ENCODE results near the gene CNN2.

CNN2 gene

GRCh38 chr19:1025960-1026782, at the start of gene CNN2:
CNN2 (plus strand) TSS chr19:1026608; CDS start chr19:1026662, 54 bp downstream.
- Histone ChIP-seq H3K4me3 (peak within 1 kb of the TSS; percentile 88 to 99 (median 98)), H3K27ac (peak within 1 kb of the TSS; percentile 71 to 99 (median 97))

DNA sequence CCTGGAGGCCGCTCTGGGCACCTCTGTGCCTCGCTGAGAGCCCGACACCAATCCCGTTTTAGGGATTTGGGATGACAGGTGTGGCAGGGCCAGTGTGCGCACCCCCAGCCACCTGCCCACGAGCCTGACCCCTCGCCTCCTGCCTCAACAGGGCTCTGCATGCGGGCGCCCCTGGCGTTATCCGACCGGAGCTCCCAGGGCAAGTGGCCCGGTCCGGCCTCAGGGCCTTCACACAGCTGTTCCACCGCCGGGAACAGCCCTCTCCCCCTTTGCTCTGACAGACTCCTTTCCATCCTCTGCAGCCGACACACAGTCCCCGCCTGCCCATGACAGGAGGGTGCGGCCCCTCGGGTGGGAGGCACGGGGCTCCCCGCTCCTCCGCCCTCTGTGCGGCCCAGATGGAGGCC, 49.3 kb upstream of the CNN2 start:
- no peak overlapping the region for H3K27ac ChIP-seq
- no peak overlapping the region for H3K4me3 ChIP-seq

DNA sequence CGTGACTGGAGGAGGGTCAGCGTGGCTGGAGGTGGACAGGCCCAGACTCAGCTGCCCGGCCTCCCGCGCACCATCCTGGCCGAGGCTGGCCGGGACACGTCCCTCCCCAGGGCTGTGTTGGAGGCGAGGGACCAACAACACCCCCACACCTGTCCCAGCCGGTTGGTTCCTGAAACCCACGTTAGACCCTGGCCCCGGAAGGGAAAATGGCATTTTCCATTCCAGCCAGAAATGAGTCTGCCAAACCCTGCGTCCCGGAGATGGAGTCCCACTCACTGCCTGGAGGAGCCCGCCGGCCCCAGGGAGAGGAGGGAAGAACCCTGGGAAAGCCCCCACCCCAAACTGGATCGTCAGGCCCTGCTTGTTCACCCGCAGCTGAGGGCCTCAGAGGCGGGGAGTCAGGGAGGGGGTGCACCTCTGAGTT, 47.1 kb upstream of the CNN2 start:
- Histone ChIP-seq H3K4me3 (no peak overlapping the region), H3K27ac (peak overlapping the region in 1 of 21 experiments; percentile 30)

GRCh38 chr19:980133-980998, 46.0 kb upstream of the CNN2 start:
- Histone ChIP-seq H3K4me3 (no peak overlapping the region), H3K27ac (no peak overlapping the region)

- H3K4me3 ChIP-seq = peak overlapping the region in 6 of 7 experiments; percentile 10 to 38 (median 12)
- H3K27ac ChIP-seq = peak overlapping the region in 5 of 21 experiments; percentile 30 to 62 (median 42)
Measured at GRCh38 chr19:982567-983170, 43.7 kb upstream of the CNN2 start.

GRCh38 chr19:984165-984967, 42.0 kb upstream of the CNN2 start, which contains the start of gene WDR18:
WDR18 (plus strand) TSS chr19:984345; CDS start chr19:984354, 9 bp downstream.
- peak within 1 kb of the TSS; percentile 63 to 99 (median 91) for H3K4me3 ChIP-seq
- peak within 1 kb of the TSS; percentile 66 to 92 (median 86) for H3K27ac ChIP-seq

DNA sequence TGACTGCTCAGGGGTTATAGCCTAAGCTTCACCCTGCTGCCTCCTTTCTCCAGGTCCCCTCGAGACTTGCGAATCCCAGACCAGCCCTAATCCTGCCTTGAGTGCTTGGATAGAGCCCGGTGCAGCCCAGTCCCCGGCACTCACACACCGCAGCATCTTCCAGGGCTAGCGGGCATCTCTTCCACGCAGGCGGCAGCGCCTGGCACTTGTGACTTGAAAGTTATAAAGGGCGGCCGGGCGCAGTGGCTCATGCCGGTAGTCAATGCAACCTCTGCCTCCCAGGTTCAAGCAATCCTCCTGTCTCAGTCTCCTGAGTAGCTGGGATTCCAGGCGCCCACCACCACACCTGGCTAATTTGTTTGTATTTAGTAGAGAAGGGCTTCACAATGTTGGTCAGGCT, 40.3 kb upstream of the CNN2 start:
- H3K27ac ChIP-seq = no peak overlapping the region
- H3K4me3 ChIP-seq = no peak overlapping the region

- H3K4me3 ChIP-seq = no peak overlapping the region
- H3K27ac ChIP-seq = no peak overlapping the region
Measured at GRCh38 chr19:988081-988480, 38.3 kb upstream of the CNN2 start.

DNA sequence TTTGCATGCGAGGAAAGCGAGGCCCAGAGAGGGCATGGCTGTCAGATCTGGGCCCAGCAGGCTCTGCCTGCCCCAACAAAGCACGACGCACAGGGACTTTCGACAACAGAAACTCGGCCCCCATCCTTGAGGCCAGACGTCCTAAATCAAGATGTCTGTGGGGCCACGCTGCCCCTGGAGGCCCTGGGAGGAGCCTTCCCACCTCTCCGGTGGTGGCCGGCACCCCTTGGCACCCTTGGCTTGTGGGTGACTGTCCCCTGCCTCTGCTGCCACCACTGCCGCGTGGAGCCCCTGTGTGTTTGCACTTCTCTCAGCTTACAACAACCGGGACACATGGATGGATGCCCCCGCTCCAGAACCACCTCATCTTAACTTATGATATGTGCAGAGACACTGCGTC, 37.9 kb upstream of the CNN2 start:
- no peak overlapping the region for H3K27ac ChIP-seq
- H3K4me3 ChIP-seq = no peak overlapping the region

GRCh38 chr19:989381-990081, 36.9 kb upstream of the CNN2 start:
- no peak overlapping the region for H3K4me3 ChIP-seq

GRCh38 chr19:990119-990571, 36.3 kb upstream of the CNN2 start:
- no peak overlapping the region for H3K27ac ChIP-seq
- no peak overlapping the region for H3K4me3 ChIP-seq

More at GRCh38 chr19:989381-990081, 36.9 kb upstream of the CNN2 start:
- no peak overlapping the region for H3K27ac ChIP-seq

- Histone ChIP-seq H3K4me3 (no peak overlapping the region), H3K27ac (no peak overlapping the region)
Measured at GRCh38 chr19:990746-991145, 35.7 kb upstream of the CNN2 start.

DNA sequence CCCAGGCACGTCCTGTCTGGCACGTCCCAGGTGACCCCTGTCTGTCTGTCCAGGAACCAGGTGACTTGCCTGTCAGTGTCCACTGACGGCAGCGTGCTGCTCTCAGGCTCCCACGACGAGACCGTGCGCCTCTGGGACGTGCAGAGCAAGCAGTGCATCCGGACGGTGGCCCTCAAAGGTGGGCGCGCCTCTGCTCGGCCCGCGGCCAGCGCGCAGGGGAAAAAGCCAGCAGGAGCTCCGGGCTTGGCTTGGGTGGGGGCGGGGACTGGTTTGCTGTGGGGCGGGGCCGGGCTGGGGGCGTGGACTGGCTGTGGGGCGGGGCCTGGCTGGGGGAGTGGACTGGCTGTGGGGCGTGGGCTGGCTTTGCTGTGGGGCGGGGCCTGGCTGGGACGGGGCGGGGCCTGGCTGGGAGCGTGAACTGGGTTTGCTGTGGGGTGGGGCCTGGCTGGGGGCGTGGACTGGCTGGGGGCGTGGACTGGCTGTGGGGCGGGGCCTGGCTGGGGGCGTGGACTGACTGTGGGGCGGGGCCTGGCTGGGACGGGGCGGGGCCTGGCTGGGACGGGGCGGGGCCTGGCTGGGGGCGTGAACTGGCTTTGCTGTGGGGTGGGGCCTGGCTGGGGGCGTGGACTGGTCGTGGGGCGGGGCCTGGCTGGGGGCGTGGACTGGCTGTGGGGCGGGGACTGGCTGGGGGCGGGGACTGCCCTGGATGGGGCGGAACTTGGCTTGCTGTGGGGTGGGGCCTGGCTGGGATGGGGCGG, 35.1 kb upstream of the CNN2 start:
- no peak overlapping the region for H3K27ac ChIP-seq

GRCh38 chr19:991932-992669, 34.3 kb upstream of the CNN2 start:
- no peak overlapping the region for H3K4me3 ChIP-seq
- H3K27ac ChIP-seq = no peak overlapping the region

More for the DNA sequence above, 35.1 kb upstream of the CNN2 start:
- no peak overlapping the region for H3K4me3 ChIP-seq

GRCh38 chr19:992670-993055, 33.7 kb upstream of the CNN2 start:
- no peak overlapping the region for H3K27ac ChIP-seq
- H3K4me3 ChIP-seq = no peak overlapping the region

DNA sequence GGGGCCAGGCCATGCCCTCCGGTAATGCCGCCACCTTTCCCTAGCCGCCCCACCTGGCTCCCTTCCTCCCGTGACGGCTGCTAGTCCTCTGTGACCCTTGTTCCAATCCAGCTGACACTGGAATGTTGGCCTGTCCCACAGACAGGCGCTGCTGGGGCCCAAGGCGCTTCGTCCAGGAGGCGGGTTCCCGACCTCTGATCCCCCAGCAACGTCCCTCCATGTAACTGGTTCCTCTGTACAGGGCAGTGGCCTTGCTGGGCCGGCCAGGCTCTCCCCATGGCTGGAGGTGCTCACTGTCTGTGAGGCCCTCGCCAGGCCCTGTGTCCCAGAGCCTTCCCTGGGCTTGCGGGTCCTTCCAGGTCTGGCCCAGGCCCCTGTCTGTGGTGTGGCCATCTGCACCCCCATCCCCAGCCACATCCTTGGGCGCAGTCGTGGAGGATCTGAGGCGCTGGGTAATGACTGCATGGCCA, 33.0 kb upstream of the CNN2 start:
- no peak overlapping the region for H3K27ac ChIP-seq
- H3K4me3 ChIP-seq = no peak overlapping the region

DNA sequence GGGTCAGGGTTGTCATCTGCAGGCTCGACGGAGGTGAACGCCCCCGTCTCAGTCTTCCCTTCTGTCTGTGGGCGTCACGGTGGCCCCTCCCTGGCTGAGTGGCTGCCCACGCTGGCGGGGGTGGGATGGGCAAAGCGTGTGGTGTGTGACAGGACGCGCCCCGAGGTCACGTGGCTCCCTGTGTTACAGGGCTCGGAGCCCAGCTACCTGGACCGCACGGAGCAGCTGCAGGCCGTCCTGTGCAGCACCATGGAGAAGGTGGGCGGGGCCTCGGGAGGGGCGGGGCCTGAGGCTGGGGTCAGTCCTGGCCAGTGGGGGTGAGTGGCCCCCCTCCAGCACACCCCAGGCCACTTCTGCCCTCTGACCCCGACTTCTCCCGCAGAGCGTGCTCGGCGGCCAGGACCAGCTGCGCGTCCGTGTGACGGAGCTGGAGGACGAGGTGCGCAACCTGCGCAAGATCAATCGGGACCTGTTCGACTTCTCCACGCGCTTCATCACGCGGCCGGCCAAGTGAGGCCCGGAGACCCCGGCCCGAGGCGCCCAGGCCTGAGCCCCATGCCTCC, 32.5 kb upstream of the CNN2 start:
- no peak overlapping the region for H3K4me3 ChIP-seq
- H3K27ac ChIP-seq = no peak overlapping the region
